Liver (tissue), 9 donors: ENCODE data around the gene SEC31A. TPM values are rescaled to one million over a fixed set of nuclear protein-coding genes. Genes with fewer than 3 reads are reported as not detected.
"Not testable (repeated sequence)": the region's sequence is repeated elsewhere in the genome, so short reads cannot be mapped to it uniquely, and the experiment has no call there.

ENCODE experiments used
- DNase-seq: peaks from one replicate; pipeline ENCODE4 v3.0.0-alpha.2; 2017; ENCODE audit warnings: low spot score
- H3K27ac ChIP-seq, 2 donors: one replicate each; pipeline ENCODE4 v1.7.0; 2013; ENCODE audit warnings: inconsistent platforms in 2 of 2, low read length in 2 of 2, control low read depth in 1 of 2, low read depth in 1 of 2, mild to moderate bottlenecking in 1 of 2
- H3K27me3 ChIP-seq, 4 donors: one replicate each; pipeline versions ENCODE4 v1.6.1 to v1.7.0; 2013; ENCODE audit warnings: low read length in 3 of 4, inconsistent platforms in 1 of 4, mild to moderate bottlenecking in 1 of 4, moderate library complexity in 1 of 4; ENCODE audit not compliant: control insufficient read depth in 4 of 4, insufficient read depth in 4 of 4
- H3K36me3 ChIP-seq, 4 donors: one replicate each; pipeline versions ENCODE4 v1.6.1 to v1.7.0; 2013; ENCODE audit warnings: low read length in 3 of 4, mild to moderate bottlenecking in 3 of 4, low read depth in 1 of 4, moderate library complexity in 1 of 4; ENCODE audit not compliant: control insufficient read depth in 4 of 4, insufficient read depth in 3 of 4
- H3K4me1 ChIP-seq, 4 donors: one replicate each; pipeline versions ENCODE4 v1.6.1 to v1.7.0; 2013; ENCODE audit warnings: low read length in 3 of 4, mild to moderate bottlenecking in 3 of 4, moderate library complexity in 1 of 4; ENCODE audit not compliant: control insufficient read depth in 4 of 4, insufficient read depth in 4 of 4
- H3K4me3 ChIP-seq, 3 donors: one replicate each; pipeline versions ENCODE4 v1.6.1 to v1.7.0; 2013; ENCODE audit warnings: low read length in 3 of 3, control low read depth in 1 of 3, low read depth in 1 of 3, mild to moderate bottlenecking in 1 of 3
- H3K9ac ChIP-seq, 2 donors: one replicate each; pipeline ENCODE4 v1.7.0; 2013; ENCODE audit warnings: low read length in 2 of 2, mild to moderate bottlenecking in 2 of 2, moderate library complexity in 2 of 2, control low read depth in 1 of 2, low read depth in 1 of 2
- H3K9me3 ChIP-seq, 4 donors: one replicate each; pipeline versions ENCODE4 v1.6.1 to v1.7.0; 2013; ENCODE audit warnings: low read length in 3 of 4; ENCODE audit not compliant: control insufficient read depth in 4 of 4
- CTCF ChIP-seq: fragments of 150-350 bp; IDR thresholded peaks from 2 replicates; pipeline ENCODE4 v1.5.1; 2017; ENCODE audit warnings: improper control_type of control experiment, low read depth, low read length; ENCODE audit not compliant: missing input control
- EGR1 ChIP-seq, 2 donors: IDR thresholded peaks; 2 replicates each; pipeline ENCODE4 v1.6.1; 2016 to 2018; ENCODE audit warnings: antibody characterized with exemption in 2 of 2, low read depth in 2 of 2
- FOXA1 ChIP-seq: IDR thresholded peaks from 2 replicates; pipeline ENCODE4 v1.6.1; 2016; ENCODE audit warnings: antibody characterized with exemption
- GABPA ChIP-seq, 2 donors: IDR thresholded peaks in 1 of 2; conservative IDR thresholded peaks in 1 of 2; 2 replicates each; pipeline ENCODE4 v1.6.1; 2016; ENCODE audit warnings: antibody characterized with exemption in 2 of 2, mild to moderate bottlenecking in 1 of 2, moderate library complexity in 1 of 2
- HNF4A ChIP-seq, 2 donors: conservative IDR thresholded peaks; 2 replicates each; pipeline ENCODE4 v1.6.1; 2016; ENCODE audit warnings: antibody characterized with exemption in 2 of 2, mild to moderate bottlenecking in 2 of 2
- HNF4G ChIP-seq: IDR thresholded peaks from 2 replicates; pipeline ENCODE4 v1.6.1; 2016; ENCODE audit warnings: antibody characterized with exemption
- JUND ChIP-seq, 2 donors: IDR thresholded peaks; 2 replicates each; pipeline ENCODE4 v1.6.1; 2016; ENCODE audit warnings: antibody characterized with exemption in 2 of 2
- MAX ChIP-seq: IDR thresholded peaks from 2 replicates; pipeline ENCODE4 v1.6.1; 2016; ENCODE audit warnings: antibody characterized with exemption
- NR2F2 ChIP-seq: IDR thresholded peaks from 2 replicates; pipeline ENCODE4 v1.6.1; 2016; ENCODE audit warnings: antibody characterized with exemption
- RAD21 ChIP-seq, 2 donors: IDR thresholded peaks; 2 replicates each; pipeline ENCODE4 v1.6.1; 2016; ENCODE audit warnings: antibody characterized with exemption in 2 of 2, mild to moderate bottlenecking in 2 of 2
- REST ChIP-seq: IDR thresholded peaks from 2 replicates; pipeline ENCODE4 v1.6.1; 2016; ENCODE audit warnings: antibody characterized with exemption, mild to moderate bottlenecking
- RXRA ChIP-seq, 2 donors: IDR thresholded peaks; 2 replicates each; pipeline ENCODE4 v1.6.1; 2017 to 2018; ENCODE audit warnings: antibody characterized with exemption in 2 of 2, mild to moderate bottlenecking in 1 of 2
- SP1 ChIP-seq: IDR thresholded peaks from 2 replicates; pipeline ENCODE4 v1.6.1; 2018; ENCODE audit warnings: antibody characterized with exemption, mild to moderate bottlenecking
- TAF1 ChIP-seq: conservative IDR thresholded peaks from 2 replicates; pipeline ENCODE4 v1.6.1; 2016; ENCODE audit warnings: antibody characterized with exemption, mild to moderate bottlenecking
- YY1 ChIP-seq: IDR thresholded peaks from 2 replicates; pipeline ENCODE4 v1.6.1; 2016; ENCODE audit warnings: antibody characterized with exemption, mild to moderate bottlenecking
- ZBTB33 ChIP-seq: IDR thresholded peaks from 2 replicates; pipeline ENCODE4 v1.6.1; 2016; ENCODE audit warnings: antibody characterized with exemption
- WGBS: extraction: QIAGEN DNeasy Blood & Tissue Kit; methylation state at CpG from one replicate; pipeline ENCODE4 v1.1.7; 2013; 5-methylcytosine and 5-hydroxymethylcytosine counted together
- polyA plus RNA-seq, 2 donors: library from polyadenylated mRNA; stranded (reverse) in 1 of 2; unstranded in 1 of 2; fragments of 200-250 nt in 1 of 2; fragments of >200 nt in 1 of 2; fragmentation: Nextera tagmentation in 1 of 2; extraction: Ambion mirVana in 1 of 2; gene quantifications; one replicate each; pipeline versions ENCODE4 v1.2.1 to v1.2.3, GENCODE V29; 2013 to 2015
- total RNA-seq, 2 donors: library from RNA; depleted of rRNA; stranded (reverse); fragments of >200 nt; gene quantifications; one replicate each; pipeline ENCODE4 v1.2.3, GENCODE V29; 2014
- donor health status: healthy.
- donor health status: healthy.
- donor health status: healthy.
- donor health status: healthy.
- donor health status: healthy.

The SEC31A gene
- total and polyA plus RNA-seq, 4 donors, result 79.9 to 204 (median 88.9) TPM

- TF ChIP-seq CTCF, result no peak
- no peak for TF ChIP-seq EGR1 (IDR thresholded peaks at IDR 0.05; ENCODE audit: low read depth in 2 of 2)
- no peak for TF ChIP-seq NR2F2
- no peak for TF ChIP-seq HNF4A (conservative IDR thresholded peaks at IDR 0.05)
- no peak for TF ChIP-seq HNF4G
- no peak for TF ChIP-seq FOXA1
- no peak for TF ChIP-seq SP1
Measured at GRCh38 chr4:82919386-82919785, 28.4 kb upstream of the SEC31A start (continued).

GRCh38 chr4:82918091-82918490, 27.1 kb upstream of the SEC31A start:
- Histone ChIP-seq H3K9me3 (no peaks in the 10 kb centered on the region), H3K27ac (no peak overlapping the region), H3K4me3 (no peak overlapping the region), H3K4me1 (no peaks in the 10 kb centered on the region), H3K9ac (no peak overlapping the region), H3K36me3 (peaks cover 2 to 16% (median 6%) of the 10 kb centered on the region in 4 donors), H3K27me3 (no peaks in the 10 kb centered on the region)
- DNase-seq, result no peak
- no peak for TF ChIP-seq MAX
- TF ChIP-seq GABPA (IDR thresholded peaks at IDR 0.05 in 1 of 2, conservative IDR thresholded peaks at IDR 0.05 in 1 of 2), result no peak
- no peak for TF ChIP-seq FOXA1
- no peak for TF ChIP-seq REST
- TF ChIP-seq SP1, result no peak
- TF ChIP-seq RAD21 (IDR thresholded peaks at IDR 0.05), result no peak
- TF ChIP-seq ZBTB33, result no peak
- no peak for TF ChIP-seq HNF4G
- TF ChIP-seq EGR1 (IDR thresholded peaks at IDR 0.05; ENCODE audit: low read depth in 2 of 2), result no peak
- TF ChIP-seq NR2F2, result no peak
- no peak for TF ChIP-seq YY1
- TF ChIP-seq HNF4A (conservative IDR thresholded peaks at IDR 0.05), result no peak
- no peak for TF ChIP-seq RXRA (IDR thresholded peaks at IDR 0.05)
- no peak for TF ChIP-seq JUND (IDR thresholded peaks at IDR 0.05)
- no peak for TF ChIP-seq TAF1
- WGBS, result 96% methylated on average over 7 of the region's 7 CpGs

GRCh38 chr4:82913968-82914367, 23.0 kb upstream of the SEC31A start:
- not testable (repeated sequence) for DNase-seq, H3K9ac ChIP-seq, H3K4me1 ChIP-seq, H3K27ac ChIP-seq, H3K9me3 ChIP-seq, H3K4me3 ChIP-seq, H3K27me3 ChIP-seq
- WGBS, result over 99% methylated on average over 2 of the region's 2 CpGs
- H3K36me3 ChIP-seq, result peaks cover 2 to 22% (median 8%) of the 10 kb centered on the region in 4 donors
